Loucy (cell line): ENCODE results near the gene ABHD2.

Experiments
- EZH2phosphoT487 ChIP-seq: fragments of 200-600 bp; IDR thresholded peaks from 2 replicates; pipeline ENCODE4 v1.6.1; 2018; ENCODE audit warnings: antibody characterized with exemption, mild to moderate bottlenecking, moderate library complexity, borderline replicate concordance
- TF ChIP-seq, protein P1 (sequence below): fragments of 200-600 bp; sonication (generic); conservative IDR thresholded peaks from 2 replicates; pipeline ENCODE4 v1.5.1; 2014; ENCODE audit warnings: mild to moderate bottlenecking, antibody characterized with exemption, low read length

- TF ChIP-seq, protein P1, sequence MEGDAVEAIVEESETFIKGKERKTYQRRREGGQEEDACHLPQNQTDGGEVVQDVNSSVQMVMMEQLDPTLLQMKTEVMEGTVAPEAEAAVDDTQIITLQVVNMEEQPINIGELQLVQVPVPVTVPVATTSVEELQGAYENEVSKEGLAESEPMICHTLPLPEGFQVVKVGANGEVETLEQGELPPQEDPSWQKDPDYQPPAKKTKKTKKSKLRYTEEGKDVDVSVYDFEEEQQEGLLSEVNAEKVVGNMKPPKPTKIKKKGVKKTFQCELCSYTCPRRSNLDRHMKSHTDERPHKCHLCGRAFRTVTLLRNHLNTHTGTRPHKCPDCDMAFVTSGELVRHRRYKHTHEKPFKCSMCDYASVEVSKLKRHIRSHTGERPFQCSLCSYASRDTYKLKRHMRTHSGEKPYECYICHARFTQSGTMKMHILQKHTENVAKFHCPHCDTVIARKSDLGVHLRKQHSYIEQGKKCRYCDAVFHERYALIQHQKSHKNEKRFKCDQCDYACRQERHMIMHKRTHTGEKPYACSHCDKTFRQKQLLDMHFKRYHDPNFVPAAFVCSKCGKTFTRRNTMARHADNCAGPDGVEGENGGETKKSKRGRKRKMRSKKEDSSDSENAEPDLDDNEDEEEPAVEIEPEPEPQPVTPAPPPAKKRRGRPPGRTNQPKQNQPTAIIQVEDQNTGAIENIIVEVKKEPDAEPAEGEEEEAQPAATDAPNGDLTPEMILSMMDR = no peak
- no peak for TF ChIP-seq EZH2phosphoT487
These were observed 17.8 kb upstream of the ABHD2 start for GRCh38 chr15:89070197-89071124.
